K562 (cell line): ENCODE results near the gene CACNA2D4. TPM values are rescaled to one million over a fixed set of nuclear protein-coding genes. Genes with fewer than 3 reads are reported as not detected.

Experiments used
- ATAC-seq: fragments of 200-7000 bp; cut with Tn5 transposase; 3 replicates; pipeline ENCODE4 v1.9.1; 2020; ENCODE audit warnings: moderate library complexity
- BruUV-seq: library from RNA; stranded (reverse); fragments of 400-500 nt; replicated peaks from 2 replicates; lab custom pipeline; 2021; lab: Mats Ljungman, UMichigan
- CTCF ChIA-PET: fragments of 300-600 bp; formaldehyde crosslinking; extraction: SDS; loops from one replicate; lab custom pipeline; 2021; ENCODE audit warnings: low intra/inter-chr PET ratio; lab: Yijun Ruan, JAX
- POLR2A ChIA-PET: fragments of 300-600, 350-650 bp; sonication (Branson Sonifier 250); formaldehyde crosslinking; extraction: SDS; loops from one replicate; lab custom pipeline; 2021; ENCODE audit warnings: antibody characterized with exemption, inconsistent platforms; lab: Yijun Ruan, JAX
- DNase-seq, 4 experiments: peaks; one replicate each; pipeline versions ENCODE4 v3.0.0 to v3.0.0-alpha.2; 2011 to 2018; ENCODE audit warnings: low spot score in 3 of 4, mixed read lengths in 3 of 4; ENCODE audit errors: extremely low read depth in 1 of 4
- FAIRE-seq: peaks from 2 replicates; lab custom pipeline; 2011; peaks lifted over from hg19 to GRCh38; lab: Jason Lieb, UNC
- H2AFZ ChIP-seq: 2 replicates; pipeline ENCODE4 v1.6.0; 2011; ENCODE audit warnings: low read depth, low read length, control low read depth, inconsistent platforms
- H3K27ac ChIP-seq: fragments of 200-600 bp; 3 replicates; pipeline ENCODE4 v1.8.0; 2011; ENCODE audit warnings: low read depth, mild to moderate bottlenecking, control low read depth, inconsistent platforms, low read length, moderate library complexity, mixed read lengths; ENCODE audit errors: extremely low read depth
- H3K27me3 ChIP-seq, 2 experiments: fragments of 300-600 bp in 1 of 2; 2 replicates in 1 of 2; 3 replicates in 1 of 2; pipeline versions ENCODE4 v1.6.0 to v1.8.0; 2011; ENCODE audit warnings: inconsistent platforms in 2 of 2, low read length in 2 of 2, mild to moderate bottlenecking in 1 of 2, mixed read lengths in 1 of 2, moderate library complexity in 1 of 2; ENCODE audit not compliant: control insufficient read depth in 2 of 2, insufficient read depth in 2 of 2
- H3K36me3 ChIP-seq: fragments of 300-600 bp; 3 replicates; pipeline ENCODE4 v1.8.0; 2011; ENCODE audit warnings: mild to moderate bottlenecking, low read length, inconsistent platforms; ENCODE audit not compliant: control insufficient read depth, insufficient read depth
- H3K4me1 ChIP-seq, 2 experiments: fragments of 200-600 bp in 1 of 2; replicated peaks in 1 of 2; 2 replicates in 1 of 2; 3 replicates in 1 of 2; pipeline versions ENCODE4 v1.5.1 to v1.8.0; 2011; ENCODE audit warnings: inconsistent platforms in 2 of 2, low read length in 2 of 2, mild to moderate bottlenecking in 1 of 2, mixed read lengths in 1 of 2, moderate library complexity in 1 of 2; ENCODE audit not compliant: control insufficient read depth in 2 of 2, insufficient read depth in 2 of 2
- H3K4me2 ChIP-seq: 2 replicates; pipeline ENCODE4 v1.6.1; 2011; ENCODE audit warnings: low read length, control low read depth, inconsistent platforms, mixed read lengths; ENCODE audit not compliant: insufficient read depth
- H3K4me3 ChIP-seq: fragments of 200-600 bp; sonication (generic), shearing (Covaris generic); 2 replicates; pipeline ENCODE4 v1.5.1; 2016; ENCODE audit warnings: control low read depth, inconsistent platforms
- H3K79me2 ChIP-seq: fragments of 200-600 bp; 3 replicates; pipeline ENCODE4 v1.8.0; 2011; ENCODE audit warnings: low read length, inconsistent platforms; ENCODE audit not compliant: control insufficient read depth, insufficient read depth
- H3K9ac ChIP-seq, 2 experiments: 2 replicates each; pipeline versions ENCODE4 v1.6.0 to v1.6.1; 2011; ENCODE audit warnings: low read depth in 2 of 2, low read length in 2 of 2, control low read depth in 1 of 2, inconsistent platforms in 1 of 2, mild to moderate bottlenecking in 1 of 2, mixed read lengths in 1 of 2; ENCODE audit not compliant: insufficient read depth in 1 of 2
- H3K9me1 ChIP-seq: one replicate; pipeline ENCODE4 v1.6.0; 2011; ENCODE audit warnings: inconsistent platforms, mild to moderate bottlenecking, low read length, moderate library complexity; ENCODE audit not compliant: control insufficient read depth, insufficient read depth
- H3K9me3 ChIP-seq: replicated peaks from 2 replicates; pipeline ENCODE4 v1.5.1; 2011; ENCODE audit warnings: low read depth, low read length, inconsistent platforms; ENCODE audit not compliant: control insufficient read depth, insufficient read depth
- H4K20me1 ChIP-seq: replicated peaks from 2 replicates; pipeline ENCODE4 v1.6.1; 2011; ENCODE audit warnings: low read length, inconsistent platforms, mixed read lengths; ENCODE audit not compliant: control insufficient read depth, insufficient read depth
- AFF4 ChIP-seq: sonication (generic); formaldehyde crosslinking; IDR thresholded peaks from 2 replicates; pipeline ENCODE4 v1.8.0; 2023; ENCODE audit warnings: mild to moderate bottlenecking, missing genetic modification reagents
- KLF16 ChIP-seq: IDR thresholded peaks from 2 replicates; pipeline ENCODE4 v1.6.1; 2016; ENCODE audit warnings: antibody characterized with exemption
- MBD1 ChIP-seq: fragments of 250-450 bp; sonication (Bioruptor Pico); IDR thresholded peaks from 2 replicates; pipeline ENCODE4 v1.8.0; 2022; ENCODE audit warnings: inconsistent platforms
- MTF1 ChIP-seq: fragments of 250-450 bp; sonication (Bioruptor Pico); IDR thresholded peaks from 2 replicates; pipeline ENCODE4 v1.9.0; 2021; ENCODE audit warnings: moderate library complexity, mild to moderate bottlenecking, inconsistent platforms, borderline replicate concordance
- NR0B1 ChIP-seq: fragments of 450-650 bp; IDR thresholded peaks from one replicate; pipeline ENCODE4 v1.6.1; 2018; ENCODE audit warnings: mild to moderate bottlenecking, moderate library complexity; ENCODE audit not compliant: partially characterized antibody
- RUNX1 ChIP-seq: sonication (generic); IDR thresholded peaks from 2 replicates; pipeline ENCODE4 v1.6.1; 2016; ENCODE audit warnings: antibody characterized with exemption, low read depth
- UBTF ChIP-seq, 2 experiments: IDR thresholded peaks; 2 replicates each; pipeline ENCODE4 v1.6.1; 2012; ENCODE audit warnings: improper control_type of control experiment in 2 of 2, low read depth in 2 of 2, low read length in 2 of 2, borderline replicate concordance in 1 of 2
- ZBTB7A ChIP-seq: IDR thresholded peaks from 2 replicates; pipeline ENCODE4 v1.6.1; 2011; ENCODE audit warnings: low read depth, mild to moderate bottlenecking, low read length, moderate library complexity, borderline replicate concordance; ENCODE audit not compliant: control insufficient read depth
- ZNF165 ChIP-seq: fragments of 250-450 bp; sonication (Bioruptor Pico); IDR thresholded peaks from 2 replicates; pipeline ENCODE4 v1.4.0; 2020; ENCODE audit warnings: borderline replicate concordance
- ZNF431 ChIP-seq: sonication (generic); formaldehyde crosslinking; IDR thresholded peaks from 2 replicates; pipeline ENCODE4 v1.8.0; 2022; ENCODE audit warnings: mild to moderate bottlenecking, missing genetic modification reagents
- ZNF551 ChIP-seq: fragments of 250-450 bp; sonication (Bioruptor Pico); IDR thresholded peaks from 2 replicates; pipeline ENCODE4 v1.5.0; 2021; ENCODE audit warnings: mild to moderate bottlenecking, moderate library complexity
- ZNF696 ChIP-seq: fragments of 250-450 bp; sonication (Bioruptor Pico); conservative IDR thresholded peaks from 2 replicates; pipeline ENCODE4 v1.4.0; 2020; ENCODE audit warnings: mild to moderate bottlenecking, moderate library complexity
- ZNF77 ChIP-seq: fragments of 250-450 bp; sonication (Bioruptor Pico); IDR thresholded peaks from 2 replicates; pipeline ENCODE4 v1.5.0; 2020
- WGBS: fragments of 100-300 bp; shearing (Covaris generic); methylation state at CpG from one replicate; pipeline ENCODE4 v1.1.6; 2016; ENCODE audit warnings: low coverage, mixed read lengths; ENCODE audit not compliant: insufficient coverage; ENCODE audit errors: missing lambda C conversion rate; 5-methylcytosine and 5-hydroxymethylcytosine counted together
- in situ Hi-C: fragments of 300-500 bp; cut with MboI; formaldehyde crosslinking; loops from 4 replicates; pipeline ENCODE4 v1.15.0; 2018; ENCODE audit warnings: inconsistent platforms, mixed read lengths
- intact Hi-C: fragments of 100-400 bp; cut with micrococcal nuclease; formaldehyde crosslinking; loops from 2 replicates; pipeline ENCODE4 v1.14.2; 2022
- polyA plus RNA-seq, 8 experiments: library from polyadenylated mRNA; depleted of rRNA in 4 of 8; stranded (reverse) in 5 of 8; unstranded in 3 of 8; fragments of >200 nt; fragmentation: Nextera tagmentation in 2 of 8; fragmentation: Illumina TruSeq in 1 of 8; extraction: Ambion mirVana in 2 of 8; extraction: Trizol in 1 of 8; gene quantifications; 2 replicates each; pipeline versions ENCODE4 v1.2.1 to v1.2.3, GENCODE V29; 2011 to 2014; ENCODE audit warnings: inconsistent platforms in 1 of 8, missing spikeins in 1 of 8
- total RNA-seq, 7 experiments: library from RNA; depleted of rRNA in 6 of 7; stranded (reverse); fragments of >200 nt in 6 of 7; fragmentation: Illumina TruSeq in 2 of 7; extraction: Trizol in 2 of 7; gene quantifications; 2 replicates each; pipeline versions ENCODE4 v1.2.1 to v1.2.3, GENCODE V29; 2011 to 2021; ENCODE audit warnings: low replicate concordance in 1 of 7

The CACNA2D4 gene
- total and polyA plus RNA-seq, 9 of the 15 experiments (the other 6 are each of a cell fraction or from before 2014, with no cell fraction given) = 0.04 to 0.69 (median 0.40) TPM; not detected in 3

- in situ Hi-C loops = loop anchor here (5.0 kb wide), 2 partner anchors 147 to 287 kb away; no protein-coding TSS in a partner anchor
- intact Hi-C loops = no loop called here
- CTCF ChIA-PET = interaction anchor here (0.7 to 2.4 kb wide), 3 partner anchors 143 to 305 kb away, joined by 4 to 44 read pairs (median 4); no protein-coding TSS in a partner anchor
- no peak for TF ChIP-seq AFF4 (CRISPR knock-in tag)
- TF ChIP-seq ZNF551 (CRISPR knock-in tag) = no peak
- no peak for TF ChIP-seq UBTF (IDR thresholded peaks at IDR 0.05; ENCODE audit: borderline replicate concordance in 1 of 2, low read depth in 2 of 2, low read length in 2 of 2)
- TF ChIP-seq ZNF431 (CRISPR knock-in tag) = no peak
- TF ChIP-seq ZNF696 (CRISPR knock-in tag) = no peak
- no peak for TF ChIP-seq KLF16
- TF ChIP-seq ZNF77 (CRISPR knock-in tag) = no peak
- no peak for TF ChIP-seq RUNX1
- no peak for TF ChIP-seq MBD1
- no peak for TF ChIP-seq NR0B1
- TF ChIP-seq ZNF165 (CRISPR knock-in tag) = no peak
- no peak for TF ChIP-seq MTF1 (CRISPR knock-in tag)
- TF ChIP-seq ZBTB7A = no peak
These were observed 20.9 kb upstream of the CACNA2D4 start for GRCh38 chr12:1939331-1939730.

More at GRCh38 chr12:1939331-1939730, 20.9 kb upstream of the CACNA2D4 start:
- DNase-seq (no peak), FAIRE-seq (no peak), ATAC-seq (no peak)
- Histone ChIP-seq H3K4me1 (no peaks in the 10 kb centered on the region), H3K9me1 (no peaks in the 10 kb centered on the region), H3K27me3 (peaks cover 0 to 6% of the 10 kb centered on the region in 2 experiments; a peak in 1 of 5 replicates), H2AFZ (no peak overlapping the region), H3K9me3 (no peaks in the 10 kb centered on the region), H3K36me3 (no peaks in the 10 kb centered on the region), H4K20me1 (no peaks in the 10 kb centered on the region), H3K9ac (no peak overlapping the region), H3K4me3 (no peak overlapping the region), H3K79me2 (no peaks in the 10 kb centered on the region), H3K27ac (no peak overlapping the region), H3K4me2 (no peak overlapping the region)
- POLR2A ChIA-PET = interaction anchor here (0.5 to 1.0 kb wide), 3 partner anchors 15 to 1073 kb away, joined by 3 to 5 read pairs (median 3); no protein-coding TSS in a partner anchor
- BruUV-seq = no TSS peak
- WGBS = 43% methylated on average over 10 of the region's 10 CpGs
